Sciatic nerve (tissue), 2 donors: ENCODE data around the gene ADGRL2. TPM values are rescaled to one million over a fixed set of nuclear protein-coding genes. Genes with fewer than 3 reads are reported as not detected.
A peak's percentile ranks its signal among the peaks of the same experiment; 100 is the strongest.

Source experiments
- ATAC-seq: fragments of 200-7000 bp; cut with Tn5 transposase; one replicate; pipeline ENCODE4 v1.9.1; 2020; ENCODE audit warnings: mild to moderate bottlenecking, moderate library complexity
- DNase-seq: peaks from one replicate; pipeline ENCODE4 v3.0.0-alpha.2; 2020; ENCODE audit warnings: low spot score
- intact Hi-C: fragments of 100-400 bp; cut with DNase I; formaldehyde crosslinking; loops from one replicate; pipeline ENCODE4 v1.14.2; 2022
- total RNA-seq: library from RNA; stranded (reverse); fragmentation: NEBNext Ultra II Directional; extraction: Animal tissue kit (Norgen Biotek cat#: 25700); gene quantifications from one replicate; pipeline ENCODE4 v1.2.1, GENCODE V29; 2021
- donor health status: DM: no; HTN: no; CAD: no.
- donor health status: DM: no; HTN: no; CAD: no.

Gene ADGRL2
- 45.2 TPM for total RNA-seq

DNA sequence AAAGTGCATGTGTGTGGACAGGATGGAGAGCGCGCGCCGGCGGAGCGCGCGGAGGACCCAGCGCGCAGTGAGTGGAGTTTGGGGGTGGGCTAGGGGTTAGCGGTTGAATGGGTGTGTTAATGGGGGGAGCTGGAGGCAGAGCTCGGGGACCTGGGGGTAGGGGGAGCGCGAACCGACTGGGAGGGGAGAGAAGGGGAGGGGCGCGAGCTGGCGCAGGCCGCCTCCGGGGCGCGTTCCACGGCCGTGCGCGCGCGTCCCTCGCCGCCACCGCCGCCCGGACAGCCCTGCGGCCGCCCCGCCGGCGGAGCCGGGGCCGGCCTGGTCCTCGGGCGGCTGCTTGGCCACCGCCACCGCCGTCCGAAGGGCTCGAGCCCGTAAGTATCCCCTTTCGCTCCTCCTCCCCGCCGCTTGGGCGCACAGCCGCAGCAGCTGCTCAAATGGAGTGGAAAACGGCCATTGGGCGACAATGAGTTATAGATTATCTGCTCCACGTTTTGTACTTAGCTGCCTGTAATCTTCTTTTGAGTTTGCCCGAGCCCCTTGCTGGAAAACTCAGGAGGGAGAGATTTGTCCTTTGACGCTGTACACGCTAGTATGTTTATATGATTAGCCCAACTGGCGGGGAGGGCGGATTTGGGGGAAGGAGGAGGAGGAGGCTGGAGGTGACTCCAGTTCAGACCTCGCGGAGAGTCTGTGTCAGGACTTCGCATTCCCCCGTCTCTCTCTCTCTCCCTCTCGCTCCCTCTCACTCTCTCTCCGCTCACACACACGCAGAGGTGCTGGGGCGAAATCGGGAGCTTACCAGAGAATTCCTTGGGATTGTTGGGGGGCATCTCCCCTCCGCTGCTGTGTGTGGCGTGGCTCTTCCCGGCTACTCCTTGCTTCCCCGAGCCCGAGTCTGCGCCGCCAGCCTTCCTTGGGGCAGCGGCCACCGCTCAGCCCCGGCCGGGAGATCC, at the start of gene ADGRL2:
ADGRL2 (plus strand) TSS at position 240 of the 956 bp plus-strand sequence. CDS start 36,051 bp downstream, outside the sequence.
- DNase-seq (peak; percentile 88), ATAC-seq (peak; percentile 91)
- intact Hi-C loops: no loop called here

DNA sequence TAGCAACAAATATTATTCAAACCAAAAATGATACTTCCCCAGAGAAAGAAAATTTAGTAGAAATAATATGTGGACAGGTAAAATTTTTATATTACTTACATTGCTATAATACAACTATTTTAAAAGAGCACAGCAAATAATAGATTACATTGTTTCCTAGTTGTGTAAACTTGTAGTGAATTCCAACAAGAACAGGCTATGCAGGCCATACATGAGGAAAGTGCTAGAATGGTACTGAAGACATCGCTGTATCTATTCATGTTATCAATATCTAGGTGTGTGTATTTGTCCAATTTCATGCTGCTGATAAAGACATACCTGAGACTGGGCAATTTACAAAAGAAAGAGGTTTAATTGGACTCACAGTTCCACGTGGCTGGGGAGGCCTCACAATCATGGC, 47.9 kb upstream of the ADGRL2 start:
- intact Hi-C loops: no loop called here

DNA sequence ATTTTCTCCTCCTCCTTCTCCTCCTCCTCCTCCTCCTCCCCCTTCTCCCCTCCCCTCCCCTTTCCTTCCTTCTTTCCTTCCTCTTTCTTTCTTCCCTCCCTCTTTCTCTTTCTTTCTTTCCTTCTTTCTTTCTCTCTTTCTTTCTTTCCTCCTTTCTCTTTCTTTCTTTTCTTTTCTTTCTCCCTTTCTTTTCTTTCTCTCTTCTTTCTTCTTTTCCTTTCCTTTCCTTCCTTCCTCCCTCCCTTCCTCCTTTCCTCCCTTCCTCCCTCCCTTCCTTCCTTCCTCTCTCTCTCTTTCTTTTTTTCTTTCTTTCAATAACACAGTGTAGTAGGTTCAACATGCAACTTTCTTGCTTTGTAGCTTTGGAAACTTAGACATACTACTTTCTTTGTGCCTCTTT, 46.3 kb upstream of the ADGRL2 start:
- DNase-seq: no peak
- intact Hi-C loops: no loop called here
- no peak for ATAC-seq

More for the DNA sequence above, 47.9 kb upstream of the ADGRL2 start:
- no peak for ATAC-seq
- DNase-seq: no peak

DNA sequence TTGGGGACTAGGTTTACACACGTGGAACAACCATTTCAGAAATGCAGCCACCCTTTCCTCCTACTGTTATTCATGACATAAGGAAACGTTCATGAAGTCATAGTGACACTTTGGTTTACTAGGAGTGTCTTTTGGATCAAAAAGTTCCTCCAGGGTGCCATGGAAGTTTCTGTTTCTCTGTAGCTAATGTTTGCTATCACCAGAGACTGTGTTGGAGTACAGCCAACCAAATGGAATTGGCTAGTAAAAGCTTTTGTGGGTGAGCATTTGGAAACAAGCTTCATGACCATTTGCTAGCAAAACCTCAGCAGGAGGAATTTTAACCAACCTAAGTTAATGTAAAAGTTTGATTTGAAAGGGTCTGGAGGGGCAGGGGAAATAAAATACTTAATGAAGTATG, 43.9 kb upstream of the ADGRL2 start:
- intact Hi-C loops: no loop called here
- ATAC-seq: no peak
- no peak for DNase-seq

DNA sequence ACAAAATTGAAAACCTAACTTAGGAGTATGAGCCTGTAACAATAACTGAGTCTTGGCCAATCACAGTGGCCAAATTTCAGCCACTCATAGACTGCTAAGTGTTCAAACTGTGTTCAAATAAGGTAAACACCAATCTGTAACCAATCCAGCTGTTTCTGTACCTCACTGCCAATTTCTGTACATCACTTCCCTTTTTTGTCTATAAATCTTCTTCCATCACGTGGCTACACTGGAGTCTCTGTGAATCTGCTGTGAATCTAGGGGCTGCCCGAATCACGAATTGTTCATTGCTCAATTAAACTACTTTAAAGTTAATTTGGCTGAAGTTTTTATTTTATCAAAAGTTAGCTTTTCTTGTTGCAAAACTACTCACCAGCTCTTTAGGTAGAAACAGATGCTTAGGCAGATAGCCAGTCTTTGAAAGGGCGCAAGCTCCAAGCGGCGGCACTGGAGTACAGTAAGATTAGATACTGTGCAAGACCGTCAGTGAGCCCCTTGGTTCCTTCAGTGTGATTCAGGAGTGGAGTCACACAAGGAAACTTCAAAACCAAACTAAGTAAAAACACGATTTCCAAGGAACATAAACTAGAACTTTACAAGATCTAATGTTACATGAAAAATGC, 43.2 kb upstream of the ADGRL2 start:
- no peak for DNase-seq
- intact Hi-C loops: no loop called here
- ATAC-seq: no peak

DNA sequence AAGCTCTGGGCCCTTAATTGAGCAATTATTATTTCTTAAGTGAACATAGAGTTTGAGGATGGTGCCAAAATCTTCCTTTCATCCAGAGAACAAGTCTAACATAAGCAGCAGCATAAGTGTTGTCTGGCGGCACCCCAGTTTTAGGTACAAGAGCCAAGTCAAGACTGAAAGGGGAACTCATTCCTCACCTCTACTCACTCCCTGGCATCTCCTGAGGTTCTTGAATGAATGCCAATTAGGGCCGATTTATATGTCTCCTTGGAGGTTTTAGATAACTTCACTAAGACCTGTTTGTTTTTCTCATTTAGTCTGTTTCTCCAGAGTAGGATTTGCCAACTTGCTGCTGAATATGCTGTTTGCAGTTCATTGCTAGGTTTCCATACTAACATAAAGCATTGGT, 42.6 kb upstream of the ADGRL2 start:
- DNase-seq (no peak), ATAC-seq (no peak)
- intact Hi-C loops: no loop called here

DNA sequence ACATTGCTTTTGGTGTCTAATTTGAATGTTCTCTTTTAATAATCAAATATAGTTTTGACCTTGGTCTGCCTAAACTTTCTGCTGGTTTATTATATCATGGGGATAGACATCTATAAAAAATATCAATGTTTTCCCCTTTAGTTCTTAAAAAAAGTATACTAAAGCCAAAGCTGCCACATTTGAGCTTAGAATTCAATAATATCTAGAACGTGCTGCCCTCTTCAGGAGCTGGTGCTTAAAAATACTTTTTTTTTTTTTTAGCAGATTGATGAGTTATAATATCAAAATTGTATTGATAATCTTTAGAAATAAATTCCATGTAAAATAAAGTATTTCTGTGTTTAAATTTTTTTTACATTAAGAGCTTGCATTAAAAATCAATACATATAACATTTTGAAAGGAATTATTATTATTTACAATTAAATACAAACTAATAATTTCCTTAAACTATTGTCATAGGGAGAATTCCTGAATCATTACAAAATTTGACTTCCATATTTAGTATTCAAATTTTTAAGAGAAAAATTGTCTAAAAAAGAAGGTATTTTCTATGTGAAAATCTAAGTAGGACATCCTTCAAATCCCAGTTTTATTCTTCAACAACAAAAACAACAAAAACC, 40.1 kb upstream of the ADGRL2 start:
- intact Hi-C loops: no loop called here
- no peak for ATAC-seq

DNA sequence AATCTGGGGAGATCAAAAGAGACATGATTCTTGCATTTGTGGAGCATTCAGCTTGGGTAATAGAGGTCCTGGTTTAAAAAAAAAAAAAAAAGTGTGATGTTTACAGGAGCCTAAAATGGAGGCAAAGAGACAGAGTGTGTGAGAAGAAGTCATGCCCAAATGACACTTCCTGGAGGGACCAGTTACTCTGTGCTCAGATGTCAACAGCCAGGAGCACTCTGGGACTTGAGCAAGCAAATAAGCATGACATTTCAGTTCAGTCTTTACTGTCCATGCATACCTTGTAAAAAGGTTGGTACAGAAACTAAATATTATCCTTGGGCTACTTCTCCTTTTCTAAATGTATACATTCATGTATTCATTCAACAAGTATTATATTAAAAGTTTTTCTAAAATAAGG, 25.2 kb upstream of the ADGRL2 start:
- intact Hi-C loops: no loop called here
- DNase-seq (no peak), ATAC-seq (no peak)

More for the DNA sequence above, 40.1 kb upstream of the ADGRL2 start:
- DNase-seq: no peak

DNA sequence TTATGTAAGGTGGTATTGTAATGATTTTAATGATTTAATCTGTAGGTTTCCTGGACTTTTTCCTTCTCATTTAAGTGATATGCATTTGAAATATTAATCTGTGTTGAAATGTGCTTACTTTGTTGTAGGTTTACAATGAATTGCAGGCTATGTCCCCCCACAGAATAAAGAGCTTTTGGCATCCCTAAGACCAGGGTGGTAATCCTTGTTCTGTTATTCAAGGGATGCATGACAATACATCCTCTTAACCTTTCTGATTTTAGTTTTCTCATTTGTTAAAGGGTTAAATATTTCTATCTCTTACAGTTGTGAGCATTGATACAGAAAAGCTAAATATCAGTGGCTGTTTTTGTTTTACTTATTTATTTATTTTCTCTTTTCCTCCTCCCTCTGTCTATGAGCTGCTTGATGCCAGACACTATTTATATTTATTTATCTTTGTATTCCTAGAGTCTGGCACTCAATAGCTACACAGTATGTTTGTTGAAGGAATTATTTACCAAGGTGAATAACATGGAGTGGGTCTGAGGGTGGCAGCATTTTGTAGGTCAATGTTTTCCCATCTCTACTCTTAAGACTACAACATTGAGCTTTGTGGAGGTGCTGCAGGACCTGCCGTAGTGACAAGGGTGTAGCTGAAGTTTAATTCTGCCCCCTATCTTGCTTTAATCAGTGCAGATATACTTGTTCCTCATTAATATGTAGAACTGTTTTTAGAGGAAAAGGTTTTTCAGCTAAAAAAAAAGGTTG, 19.9 kb upstream of the ADGRL2 start:
- ATAC-seq (no peak), DNase-seq (no peak)
- intact Hi-C loops: no loop called here

DNA sequence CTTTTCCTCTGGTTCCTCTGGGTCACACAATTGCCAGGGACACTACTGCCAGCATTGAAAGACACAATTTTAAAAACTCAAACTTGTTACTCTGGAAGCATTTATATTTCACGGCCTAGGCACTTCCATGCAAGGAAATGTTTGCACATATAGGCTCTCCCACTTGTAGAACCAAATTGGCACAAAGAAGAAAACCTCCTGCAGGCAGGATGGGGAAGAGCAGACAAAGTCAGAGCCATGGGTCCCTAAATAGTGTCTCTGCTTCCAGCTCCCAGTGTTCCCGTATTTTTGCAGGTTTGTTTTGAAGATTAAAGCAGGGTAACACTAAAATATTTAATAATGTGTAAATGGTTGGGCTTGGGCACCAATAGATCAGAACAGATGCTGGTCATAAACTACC, 19.0 kb upstream of the ADGRL2 start:
- no peak for DNase-seq
- intact Hi-C loops: no loop called here
- ATAC-seq: no peak

DNA sequence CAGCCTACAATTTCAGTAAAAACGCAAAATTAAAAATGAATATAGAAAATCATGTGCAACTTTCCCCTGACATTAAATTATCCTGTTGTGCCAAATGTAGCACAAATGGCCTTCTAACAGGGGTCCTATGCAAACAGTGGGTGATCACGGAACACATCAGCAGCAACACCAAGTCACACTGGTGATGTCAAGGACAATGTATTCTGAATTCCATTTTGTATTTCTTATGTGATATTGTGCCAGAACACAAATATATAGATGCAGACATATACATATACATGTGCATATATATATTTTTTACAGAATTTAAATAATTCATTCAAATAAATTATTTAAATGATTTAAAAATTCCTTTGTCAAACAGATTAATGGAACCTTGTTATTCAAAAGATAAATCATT, 8.6 kb upstream of the ADGRL2 start:
- intact Hi-C loops: no loop called here
- ATAC-seq (no peak), DNase-seq (no peak)

DNA sequence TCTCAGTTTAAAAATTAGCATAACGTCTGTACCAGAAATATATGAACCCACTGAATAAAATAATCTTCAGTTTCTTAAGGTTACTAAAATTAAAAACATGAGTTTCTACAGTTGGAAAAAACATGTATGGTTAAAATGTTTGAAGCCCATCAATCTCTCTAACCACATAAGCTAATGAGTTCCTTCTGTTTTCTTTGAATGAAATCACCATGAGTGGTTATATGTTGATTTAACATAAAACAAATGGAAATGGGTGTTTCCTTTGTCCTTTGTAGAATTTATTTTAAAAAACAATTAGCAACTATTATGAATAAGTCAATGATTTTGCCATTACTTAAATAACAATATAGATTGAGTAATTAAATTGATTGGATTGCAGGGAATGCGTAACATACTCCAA, 3.0 kb upstream of the ADGRL2 start:
- intact Hi-C loops: no loop called here
- DNase-seq (no peak), ATAC-seq (no peak)

DNA sequence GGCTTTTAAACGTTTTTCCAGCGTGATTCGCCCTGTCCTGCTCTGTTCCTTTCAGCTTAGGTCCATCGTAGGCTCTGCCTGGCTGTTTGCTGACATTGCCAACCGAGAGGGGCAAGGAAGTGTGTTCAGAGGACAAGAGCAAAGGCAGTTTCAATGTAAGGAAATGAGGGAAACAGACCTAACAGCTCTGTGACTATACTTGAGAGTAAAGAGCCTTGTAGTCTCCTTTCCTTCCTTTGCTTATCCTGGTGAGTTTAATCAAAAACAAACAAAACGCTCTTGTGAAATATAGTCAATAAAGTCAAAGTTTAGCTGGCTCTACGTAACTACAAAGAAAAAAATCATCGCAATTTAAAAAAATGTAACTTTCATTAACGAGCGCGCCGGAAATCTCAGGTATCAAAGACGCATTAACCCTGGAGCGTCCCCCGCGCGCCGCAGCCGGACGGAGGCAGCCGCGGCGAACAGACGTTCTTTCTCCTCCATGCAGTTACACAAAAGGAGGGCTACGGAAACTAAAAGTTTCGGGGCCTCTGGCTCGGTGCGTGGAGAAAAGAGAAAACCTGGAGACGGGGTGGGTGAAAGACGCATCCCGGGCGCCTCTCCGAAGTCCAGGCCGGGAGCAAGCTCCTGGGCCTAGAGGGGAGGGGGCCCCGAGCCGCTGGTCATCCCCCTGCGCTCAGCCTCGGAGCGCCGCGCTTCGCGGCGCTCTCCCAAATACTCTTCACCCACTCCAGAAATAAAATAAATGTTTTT, 617 bp upstream of the ADGRL2 start:
- DNase-seq (peak; percentile 70), ATAC-seq (peak; percentile 61)
- intact Hi-C loops: no loop called here

DNA sequence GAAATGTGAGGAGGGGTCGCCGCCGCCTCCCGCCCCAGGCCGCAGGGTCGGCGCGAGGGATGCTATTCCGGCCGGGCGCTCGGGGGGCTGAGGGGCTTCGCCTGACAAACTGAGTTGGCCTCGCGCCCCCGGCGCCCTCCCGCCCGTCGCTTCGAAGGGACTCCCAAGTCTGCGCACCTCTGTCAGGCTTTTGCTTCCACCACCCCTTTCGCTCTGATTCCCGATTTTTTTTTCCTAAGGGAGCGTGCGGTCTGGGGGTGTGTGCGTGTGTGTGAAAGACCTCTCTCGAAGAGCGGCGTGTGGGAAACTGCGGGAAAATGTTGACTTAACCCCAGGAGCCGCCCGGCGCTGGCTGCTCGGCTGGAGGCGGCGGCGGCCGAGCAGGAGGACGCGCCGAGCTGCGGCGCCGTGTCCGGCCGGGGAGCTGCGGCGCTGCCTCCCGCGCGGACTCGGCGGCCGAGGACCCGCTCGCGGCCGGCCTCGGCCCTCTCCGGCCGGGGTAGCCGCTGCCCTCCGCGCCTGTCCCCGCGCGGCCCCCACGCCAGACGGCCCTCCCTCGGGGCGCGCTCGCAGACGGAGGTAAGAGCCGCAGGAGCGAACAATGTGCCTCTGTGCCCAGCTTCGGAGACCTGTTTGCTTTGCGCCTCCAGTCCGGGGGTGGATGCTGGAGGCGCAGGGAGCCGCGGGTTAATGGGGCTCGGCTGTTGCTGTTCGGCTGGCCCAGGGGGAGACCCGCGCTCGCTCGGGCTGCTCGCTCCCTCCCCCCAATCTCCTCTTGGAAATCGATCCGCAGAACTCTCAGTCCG, 1.1 kb downstream of the ADGRL2 start:
- intact Hi-C loops: no loop called here
- peak; percentile 72 for DNase-seq

DNA sequence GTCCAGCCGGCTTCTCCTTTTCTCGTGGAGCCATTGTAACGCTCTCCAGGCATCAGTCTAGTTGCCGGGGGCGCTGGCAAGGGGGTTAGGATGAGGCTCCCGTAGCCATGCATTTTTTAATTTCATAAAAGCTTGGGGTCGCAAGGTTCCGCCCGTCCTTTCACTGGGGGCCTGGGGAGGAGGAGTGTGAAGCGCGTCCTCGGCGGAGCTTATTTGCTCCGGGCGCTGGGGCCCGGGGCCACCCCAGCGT, 1.6 kb downstream of the ADGRL2 start:
- intact Hi-C loops: no loop called here
- no peak for DNase-seq
- no peak for ATAC-seq

More for the DNA sequence above, 1.1 kb downstream of the ADGRL2 start:
- ATAC-seq: peak; percentile 5

DNA sequence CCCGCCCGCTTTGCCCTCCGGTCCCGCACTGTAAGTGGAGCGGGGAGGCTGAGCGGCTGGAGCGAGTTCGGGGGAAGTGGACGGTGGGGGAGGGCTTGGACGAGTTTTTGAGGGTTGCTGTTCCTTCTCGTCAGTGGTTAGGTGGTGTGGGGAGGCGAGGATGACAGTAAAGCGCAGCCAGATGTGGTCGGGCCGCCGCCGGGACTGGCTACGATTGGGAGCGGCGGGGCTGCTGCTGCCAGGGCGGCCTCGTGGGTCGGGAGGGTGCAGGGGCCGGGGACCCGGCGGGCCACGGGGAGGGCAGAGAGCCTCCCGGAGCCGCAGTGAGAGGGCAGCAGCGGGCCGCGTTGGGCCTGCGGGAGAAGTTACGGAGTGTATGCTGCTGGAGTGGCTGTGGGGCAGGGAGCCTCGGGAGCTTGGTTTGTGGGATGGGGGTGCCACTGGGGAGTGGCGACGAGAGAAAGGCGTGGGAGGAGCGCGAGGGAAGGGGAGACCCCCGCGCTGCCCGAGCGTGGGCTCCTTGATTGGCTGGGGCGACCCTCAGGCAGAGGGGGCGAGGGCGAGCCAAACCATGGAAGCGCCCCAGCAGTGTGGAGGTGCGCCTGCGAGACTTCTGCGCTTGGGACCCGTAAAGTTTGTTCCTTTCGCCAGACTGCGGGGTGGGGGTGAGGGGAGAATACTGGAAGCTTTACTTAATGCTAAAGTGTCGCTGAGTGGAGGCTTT, 2.1 kb downstream of the ADGRL2 start:
- ATAC-seq (peak; percentile 87), DNase-seq (peak; percentile 82)
- intact Hi-C loops: no loop called here

DNA sequence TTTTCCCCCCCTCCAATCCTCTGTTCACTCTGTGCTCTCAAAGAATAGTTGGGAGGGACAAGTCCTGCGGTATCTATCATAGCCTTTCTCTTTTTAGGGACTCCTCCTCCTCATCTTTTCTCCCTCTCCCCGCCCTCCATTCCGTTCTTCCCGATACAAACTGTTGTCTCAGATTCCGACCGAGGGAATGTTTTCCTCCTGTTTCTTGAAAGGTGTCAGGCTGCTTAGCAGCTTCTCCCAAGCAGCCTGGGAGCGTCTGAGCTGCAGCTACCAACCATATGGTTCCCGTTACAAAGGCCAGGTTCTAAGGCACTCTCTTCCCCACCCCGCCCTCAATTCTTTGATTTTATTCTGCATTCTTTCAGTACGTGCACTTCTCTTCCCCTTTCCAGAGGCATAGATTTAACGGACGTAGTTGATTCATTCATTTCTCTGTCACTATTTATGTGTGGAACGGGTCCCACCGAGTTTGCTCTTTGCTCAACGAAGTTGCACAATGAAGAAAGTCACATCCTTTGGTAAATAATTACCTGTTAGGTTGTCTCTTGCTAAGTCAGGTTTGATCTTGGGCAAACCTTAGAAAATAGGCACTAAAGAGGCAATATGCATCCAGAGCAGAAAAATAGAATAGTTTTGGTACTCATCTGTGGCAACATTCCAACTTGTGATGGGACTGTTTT, 2.8 kb downstream of the ADGRL2 start:
- intact Hi-C loops: no loop called here
- no peak for DNase-seq
- peak; percentile 2 for ATAC-seq
